ENCODE data around the gene CALY. TPM values are rescaled to one million over a fixed set of nuclear protein-coding genes. Genes with fewer than 3 reads are reported as not detected.

The CALY gene
- total RNA-seq, 1 donor from 2014 or later, result not detected

DNA sequence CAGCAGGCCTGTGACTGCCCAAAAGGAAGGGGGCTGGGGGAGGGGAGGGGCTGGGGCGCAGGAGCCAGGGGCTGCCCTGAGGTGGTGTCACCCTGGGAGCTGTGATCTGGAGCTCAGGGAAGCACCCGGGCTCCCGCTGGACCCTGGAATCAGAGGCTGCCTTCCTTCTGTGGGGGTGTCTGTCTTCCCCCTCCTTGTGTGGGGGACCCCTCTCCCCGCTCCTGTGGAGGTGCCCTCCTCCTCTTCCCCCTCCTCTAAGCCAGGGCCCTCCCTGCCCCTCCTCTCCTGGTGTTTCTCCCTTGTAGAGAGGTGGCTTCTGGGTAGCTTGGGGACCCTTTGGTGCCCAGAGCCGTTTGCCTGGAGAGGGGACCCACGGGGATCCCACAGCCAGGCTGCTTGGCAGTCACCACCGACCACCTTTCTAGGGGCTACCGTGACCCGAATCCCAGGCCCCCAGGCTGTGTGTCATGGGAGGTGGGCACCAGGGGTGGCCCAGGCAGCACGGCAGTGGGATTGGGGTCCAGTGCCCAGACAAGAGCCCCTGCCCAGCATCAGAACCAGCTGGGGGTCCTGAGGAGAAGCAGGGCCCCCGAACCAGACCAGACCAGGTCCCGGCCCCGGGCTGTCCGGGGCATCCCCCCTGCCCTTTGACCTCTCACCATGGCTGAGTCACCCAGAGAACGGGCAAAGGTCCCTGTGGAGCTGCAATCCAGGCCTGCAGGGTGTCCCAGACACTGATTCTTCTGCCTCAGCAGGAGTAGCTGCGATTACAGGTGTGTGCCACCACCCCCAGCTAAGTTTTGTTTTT, 11.2 kb upstream of the CALY start:
- no peaks in the 10 kb centered on the region for H3K9me3 Mint-ChIP-seq (ENCODE audit: unreplicated experiment)
- H3K4me3 Mint-ChIP-seq (ENCODE audit: unreplicated experiment), result no peak overlapping the region
- TF ChIP-seq, protein P1, sequence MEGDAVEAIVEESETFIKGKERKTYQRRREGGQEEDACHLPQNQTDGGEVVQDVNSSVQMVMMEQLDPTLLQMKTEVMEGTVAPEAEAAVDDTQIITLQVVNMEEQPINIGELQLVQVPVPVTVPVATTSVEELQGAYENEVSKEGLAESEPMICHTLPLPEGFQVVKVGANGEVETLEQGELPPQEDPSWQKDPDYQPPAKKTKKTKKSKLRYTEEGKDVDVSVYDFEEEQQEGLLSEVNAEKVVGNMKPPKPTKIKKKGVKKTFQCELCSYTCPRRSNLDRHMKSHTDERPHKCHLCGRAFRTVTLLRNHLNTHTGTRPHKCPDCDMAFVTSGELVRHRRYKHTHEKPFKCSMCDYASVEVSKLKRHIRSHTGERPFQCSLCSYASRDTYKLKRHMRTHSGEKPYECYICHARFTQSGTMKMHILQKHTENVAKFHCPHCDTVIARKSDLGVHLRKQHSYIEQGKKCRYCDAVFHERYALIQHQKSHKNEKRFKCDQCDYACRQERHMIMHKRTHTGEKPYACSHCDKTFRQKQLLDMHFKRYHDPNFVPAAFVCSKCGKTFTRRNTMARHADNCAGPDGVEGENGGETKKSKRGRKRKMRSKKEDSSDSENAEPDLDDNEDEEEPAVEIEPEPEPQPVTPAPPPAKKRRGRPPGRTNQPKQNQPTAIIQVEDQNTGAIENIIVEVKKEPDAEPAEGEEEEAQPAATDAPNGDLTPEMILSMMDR (IDR thresholded peaks at IDR 0.05; ENCODE audit: unreplicated experiment), result no peak
- DNase-seq (ENCODE audit: low spot score), result no peak
- peaks cover 4% of the 10 kb centered on the region for H3K27me3 Mint-ChIP-seq (ENCODE audit: unreplicated experiment)
- no peaks in the 10 kb centered on the region for H3K36me3 Mint-ChIP-seq (ENCODE audit: low read depth, unreplicated experiment)
- H3K27ac Mint-ChIP-seq (ENCODE audit: unreplicated experiment), result no peak overlapping the region
- H3K4me1 Mint-ChIP-seq (ENCODE audit: unreplicated experiment), result no peaks in the 10 kb centered on the region

DNA sequence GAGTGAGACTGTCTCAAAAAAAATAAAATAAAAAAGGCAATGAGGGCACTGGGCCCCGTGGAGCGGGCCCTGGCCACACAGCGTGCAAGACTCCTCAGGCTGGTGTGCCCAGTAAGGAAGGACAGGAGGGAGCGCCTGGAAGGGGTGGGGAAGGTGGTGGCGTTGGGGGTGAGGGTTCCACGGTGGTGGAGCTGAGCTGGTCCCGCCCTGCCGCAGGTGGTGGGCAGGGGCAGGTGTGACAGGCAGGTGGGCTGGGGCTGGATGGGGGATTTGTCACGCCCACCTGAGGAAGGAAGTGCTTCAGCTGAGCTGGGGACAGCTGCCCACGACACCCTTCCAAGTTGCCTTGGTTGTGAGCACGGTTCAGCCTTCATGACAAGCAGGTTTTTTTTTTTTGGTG, 9.7 kb upstream of the CALY start:
- Mint-ChIP-seq H3K27me3 (ENCODE audit: unreplicated experiment) (peaks cover 2% of the 10 kb centered on the region), H3K4me3 (ENCODE audit: unreplicated experiment) (no peak overlapping the region), H3K36me3 (ENCODE audit: low read depth, unreplicated experiment) (no peaks in the 10 kb centered on the region), H3K4me1 (ENCODE audit: unreplicated experiment) (no peaks in the 10 kb centered on the region), H3K27ac (ENCODE audit: unreplicated experiment) (no peak overlapping the region), H3K9me3 (ENCODE audit: unreplicated experiment) (no peaks in the 10 kb centered on the region)
- TF ChIP-seq, protein P1 (IDR thresholded peaks at IDR 0.05; ENCODE audit: unreplicated experiment), result no peak
- no peak for DNase-seq (ENCODE audit: low spot score)

DNA sequence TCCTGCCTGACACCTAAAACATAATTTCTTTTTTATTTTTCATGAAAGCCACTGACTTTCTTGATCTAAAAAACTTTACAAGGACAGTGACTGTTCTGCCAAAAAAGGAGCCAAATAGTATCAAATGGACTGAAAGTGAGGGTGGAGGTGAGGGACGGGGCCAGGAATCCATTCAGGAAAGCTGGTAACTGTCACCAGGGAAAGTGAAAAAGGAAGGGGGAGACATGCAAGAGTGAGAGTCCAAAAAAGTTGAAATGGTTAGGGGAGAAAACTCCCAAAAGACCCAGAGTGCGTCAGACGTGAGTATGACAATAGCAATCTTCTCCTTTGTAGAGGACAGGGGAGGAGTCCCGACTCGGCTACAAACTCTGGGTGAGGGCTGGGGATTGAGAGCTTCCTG, 7.5 kb upstream of the CALY start:
- no peaks in the 10 kb centered on the region for H3K4me1 Mint-ChIP-seq (ENCODE audit: unreplicated experiment)
- no peak overlapping the region for H3K4me3 Mint-ChIP-seq (ENCODE audit: unreplicated experiment)
- DNase-seq (ENCODE audit: low spot score), result no peak
- peaks cover 4% of the 10 kb centered on the region for H3K27me3 Mint-ChIP-seq (ENCODE audit: unreplicated experiment)
- H3K9me3 Mint-ChIP-seq (ENCODE audit: unreplicated experiment), result no peaks in the 10 kb centered on the region
- H3K27ac Mint-ChIP-seq (ENCODE audit: unreplicated experiment), result no peak overlapping the region
- no peaks in the 10 kb centered on the region for H3K36me3 Mint-ChIP-seq (ENCODE audit: low read depth, unreplicated experiment)
- TF ChIP-seq, protein P1 (IDR thresholded peaks at IDR 0.05; ENCODE audit: unreplicated experiment), result no peak

DNA sequence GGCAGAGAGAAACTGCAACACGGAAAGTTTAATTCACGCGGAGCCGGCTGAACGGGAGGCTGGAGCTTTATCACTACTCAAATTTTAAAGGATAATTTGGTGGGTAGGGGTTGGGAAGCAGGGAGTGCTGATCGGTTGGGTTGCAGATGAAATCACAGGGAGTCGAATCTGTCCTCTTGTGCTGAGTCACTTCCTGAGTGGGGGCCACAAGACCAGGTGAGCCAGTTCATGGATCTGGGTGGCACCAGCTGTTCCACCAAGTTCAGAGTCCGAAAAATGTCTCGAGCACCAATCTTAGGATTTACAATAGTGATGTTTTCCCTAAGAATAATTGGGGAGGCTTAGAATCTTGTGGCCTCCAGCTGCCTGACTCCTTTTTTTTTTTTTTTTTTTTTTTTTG, 6.9 kb upstream of the CALY start:
- no peak overlapping the region for H3K4me3 Mint-ChIP-seq (ENCODE audit: unreplicated experiment)
- H3K36me3 Mint-ChIP-seq (ENCODE audit: low read depth, unreplicated experiment), result no peaks in the 10 kb centered on the region
- peaks cover 4% of the 10 kb centered on the region for H3K27me3 Mint-ChIP-seq (ENCODE audit: unreplicated experiment)
- TF ChIP-seq, protein P1 (IDR thresholded peaks at IDR 0.05; ENCODE audit: unreplicated experiment), result no peak
- no peaks in the 10 kb centered on the region for H3K9me3 Mint-ChIP-seq (ENCODE audit: unreplicated experiment)
- no peak for DNase-seq (ENCODE audit: low spot score)
- H3K27ac Mint-ChIP-seq (ENCODE audit: unreplicated experiment), result no peak overlapping the region
- H3K4me1 Mint-ChIP-seq (ENCODE audit: unreplicated experiment), result no peaks in the 10 kb centered on the region

DNA sequence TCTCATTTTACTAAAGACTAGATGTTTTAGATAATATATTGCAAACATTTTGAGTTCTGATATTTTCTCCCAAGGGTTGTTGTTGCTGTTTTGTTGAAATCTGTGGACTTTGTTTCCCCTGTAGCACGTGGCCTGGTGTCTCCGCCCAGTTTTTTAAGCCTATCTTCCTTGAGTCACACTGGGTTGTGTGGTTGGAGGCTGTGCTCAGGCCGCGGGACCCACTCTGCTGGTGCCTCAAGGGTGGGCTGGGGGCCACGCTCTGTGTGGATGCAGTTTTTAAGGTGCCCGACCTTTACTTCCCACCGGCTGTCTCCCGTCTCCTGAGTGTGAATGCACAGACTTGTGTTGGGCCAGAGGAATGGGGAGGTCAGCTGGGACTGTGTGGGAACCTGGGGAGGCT, 6.2 kb upstream of the CALY start:
- Mint-ChIP-seq H3K4me1 (ENCODE audit: unreplicated experiment) (no peaks in the 10 kb centered on the region), H3K27ac (ENCODE audit: unreplicated experiment) (no peak overlapping the region), H3K36me3 (ENCODE audit: low read depth, unreplicated experiment) (no peaks in the 10 kb centered on the region)

More for the DNA sequence above, 6.2 kb upstream of the CALY start:
- no peaks in the 10 kb centered on the region for H3K9me3 Mint-ChIP-seq (ENCODE audit: unreplicated experiment)
- no peak for DNase-seq (ENCODE audit: low spot score)
- H3K4me3 Mint-ChIP-seq (ENCODE audit: unreplicated experiment), result no peak overlapping the region
- H3K27me3 Mint-ChIP-seq (ENCODE audit: unreplicated experiment), result peaks cover 4% of the 10 kb centered on the region
- TF ChIP-seq, protein P1 (IDR thresholded peaks at IDR 0.05; ENCODE audit: unreplicated experiment), result no peak

All from endothelial cell (in vitro differentiated cells).